AG10803 (cell line): ENCODE results near the gene APEX1.
A peak's percentile ranks its signal among the peaks of the same experiment; 100 is the strongest.

Source experiments
- DNase-seq: peaks from one replicate; pipeline ENCODE4 v3.0.0; 2010; ENCODE audit warnings: low read depth
- H3K4me3 ChIP-seq: 2 replicates; pipeline ENCODE4 v1.5.1; 2011; ENCODE audit warnings: mild to moderate bottlenecking, low read length, control low read depth
- CTCF ChIP-seq: conservative IDR thresholded peaks from 2 replicates; pipeline ENCODE4 v1.5.1; 2011; ENCODE audit warnings: mild to moderate bottlenecking, low read length, control low read depth, inconsistent platforms

The APEX1 gene

GRCh38 chr14:20427231-20428009, 27.6 kb upstream of the APEX1 start:
- H3K4me3 ChIP-seq: no peak overlapping the region
- peak; percentile 37 for DNase-seq
- TF ChIP-seq CTCF: no peak

GRCh38 chr14:20428010-20428365, 27.0 kb upstream of the APEX1 start:
- no peak for DNase-seq
- no peak overlapping the region for H3K4me3 ChIP-seq
- TF ChIP-seq CTCF: no peak

GRCh38 chr14:20428802-20429201, 26.2 kb upstream of the APEX1 start:
- DNase-seq: no peak
- H3K4me3 ChIP-seq: no peak overlapping the region

GRCh38 chr14:20429801-20430669, 25.0 kb upstream of the APEX1 start:
- no peak overlapping the region for H3K4me3 ChIP-seq
- TF ChIP-seq CTCF: no peak
- DNase-seq: no peak

More at GRCh38 chr14:20428802-20429201, 26.2 kb upstream of the APEX1 start:
- no peak for TF ChIP-seq CTCF

- peak overlapping the region; percentile 12; the same call in 1 of the 2 replicates for H3K4me3 ChIP-seq
- no peak for TF ChIP-seq CTCF
- no peak for DNase-seq
Measured at GRCh38 chr14:20434701-20435581, 20.1 kb upstream of the APEX1 start.

GRCh38 chr14:20435582-20436362, 19.3 kb upstream of the APEX1 start, which contains the start of gene KLHL33:
TSS of gene KLHL33 (minus strand) at chr14:20436166. CDS start at chr14:20435811, 355 bp downstream.
- H3K4me3 ChIP-seq: peak within 1 kb of the TSS; percentile 12; the same call in 1 of the 2 replicates
- TF ChIP-seq CTCF: no peak
- no peak for DNase-seq
